Testis (tissue), 2 donors: ENCODE results near the gene EIF4G3.

ENCODE experiments used
- POLR2A ChIP-seq: fragments of 450-650 bp; IDR thresholded peaks from one replicate; pipeline ENCODE4 v1.6.1; 2017; ENCODE audit warnings: antibody characterized with exemption, mild to moderate bottlenecking, moderate library complexity
- TF ChIP-seq, protein P1 (sequence below), 3 experiments: fragments of 450-650 bp in 2 of 3; fragments of 200-600 bp in 1 of 3; sonication (generic) in 1 of 3; IDR thresholded peaks; one replicate each; pipeline ENCODE4 v1.5.1; 2016 to 2019; ENCODE audit warnings: antibody characterized with exemption in 3 of 3, mild to moderate bottlenecking in 2 of 3, moderate library complexity in 1 of 3

DNA sequence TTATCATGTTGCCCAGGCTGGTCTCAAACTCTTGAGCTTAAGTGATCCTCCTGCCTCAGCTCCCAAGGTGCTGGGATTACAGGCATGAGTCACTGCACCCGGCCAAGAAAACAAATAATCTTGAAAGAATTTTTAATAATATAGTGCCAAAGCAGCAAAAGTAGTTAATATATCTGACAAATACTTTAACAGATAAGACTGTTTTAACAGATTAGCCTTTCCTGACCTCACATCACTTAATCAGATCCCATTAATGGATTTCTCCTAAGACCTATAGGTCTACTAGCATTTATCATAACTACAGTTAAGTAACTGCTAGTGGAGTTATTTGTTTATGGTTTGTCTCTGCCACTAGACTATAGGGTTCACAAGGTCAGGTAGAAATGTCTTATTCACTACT lies 328.5 kb downstream of the EIF4G3 start:
- TF ChIP-seq, protein P1, sequence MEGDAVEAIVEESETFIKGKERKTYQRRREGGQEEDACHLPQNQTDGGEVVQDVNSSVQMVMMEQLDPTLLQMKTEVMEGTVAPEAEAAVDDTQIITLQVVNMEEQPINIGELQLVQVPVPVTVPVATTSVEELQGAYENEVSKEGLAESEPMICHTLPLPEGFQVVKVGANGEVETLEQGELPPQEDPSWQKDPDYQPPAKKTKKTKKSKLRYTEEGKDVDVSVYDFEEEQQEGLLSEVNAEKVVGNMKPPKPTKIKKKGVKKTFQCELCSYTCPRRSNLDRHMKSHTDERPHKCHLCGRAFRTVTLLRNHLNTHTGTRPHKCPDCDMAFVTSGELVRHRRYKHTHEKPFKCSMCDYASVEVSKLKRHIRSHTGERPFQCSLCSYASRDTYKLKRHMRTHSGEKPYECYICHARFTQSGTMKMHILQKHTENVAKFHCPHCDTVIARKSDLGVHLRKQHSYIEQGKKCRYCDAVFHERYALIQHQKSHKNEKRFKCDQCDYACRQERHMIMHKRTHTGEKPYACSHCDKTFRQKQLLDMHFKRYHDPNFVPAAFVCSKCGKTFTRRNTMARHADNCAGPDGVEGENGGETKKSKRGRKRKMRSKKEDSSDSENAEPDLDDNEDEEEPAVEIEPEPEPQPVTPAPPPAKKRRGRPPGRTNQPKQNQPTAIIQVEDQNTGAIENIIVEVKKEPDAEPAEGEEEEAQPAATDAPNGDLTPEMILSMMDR (IDR thresholded peaks at IDR 0.05) = no peak
- no peak for TF ChIP-seq POLR2A
